SIG-M5 treated with dmso at 0.1 percent for 504 hours (cell line): ENCODE measurements around the gene CARMIL3.

ENCODE experiments used
- DNase-seq: peaks from one replicate; lab custom pipeline; 2025; ENCODE audit not compliant: unreplicated experiment; lab: John Stamatoyannopoulos, UW

CARMIL3 gene

GRCh38 chr14:24074625-24075484, 23.0 kb downstream of the CARMIL3 start:
- DNase-seq = no peak

- no peak for DNase-seq
These were observed 23.9 kb downstream of the CARMIL3 start for GRCh38 chr14:24075485-24076301.

DNA sequence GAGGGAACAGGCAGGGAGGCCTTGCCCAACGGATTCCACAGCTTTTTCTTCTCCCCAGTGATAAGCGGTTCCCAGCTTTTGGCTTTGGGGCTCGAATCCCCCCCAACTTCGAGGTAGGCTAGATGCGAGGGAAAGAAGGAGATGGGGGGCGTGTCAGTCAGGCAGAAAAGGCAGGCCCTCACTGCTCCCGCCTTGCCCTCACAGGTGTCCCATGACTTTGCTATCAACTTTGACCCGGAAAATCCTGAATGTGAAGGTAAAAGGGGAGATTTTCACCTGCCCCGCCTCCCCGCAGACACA, 24.4 kb downstream of the CARMIL3 start:
- no peak for DNase-seq

DNA sequence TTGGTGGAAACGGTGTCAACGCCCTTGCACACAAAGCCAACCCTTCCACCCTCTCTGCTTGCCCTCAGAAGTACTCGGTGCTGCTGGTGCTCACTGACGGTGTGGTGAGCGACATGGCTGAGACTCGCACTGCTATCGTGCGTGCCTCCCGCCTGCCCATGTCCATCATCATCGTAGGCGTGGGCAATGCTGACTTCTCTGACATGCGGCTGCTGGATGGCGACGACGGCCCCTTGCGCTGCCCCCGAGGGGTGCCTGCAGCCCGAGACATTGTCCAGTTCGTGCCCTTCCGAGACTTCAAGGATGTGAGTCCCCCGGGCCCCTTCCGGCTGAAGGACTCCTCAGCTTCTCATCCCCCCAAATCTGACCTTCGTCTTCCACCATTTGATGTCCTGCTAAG, 25.3 kb downstream of the CARMIL3 start:
- DNase-seq = no peak

GRCh38 chr14:24078146-24078545, 26.3 kb downstream of the CARMIL3 start:
- DNase-seq = no peak

DNA sequence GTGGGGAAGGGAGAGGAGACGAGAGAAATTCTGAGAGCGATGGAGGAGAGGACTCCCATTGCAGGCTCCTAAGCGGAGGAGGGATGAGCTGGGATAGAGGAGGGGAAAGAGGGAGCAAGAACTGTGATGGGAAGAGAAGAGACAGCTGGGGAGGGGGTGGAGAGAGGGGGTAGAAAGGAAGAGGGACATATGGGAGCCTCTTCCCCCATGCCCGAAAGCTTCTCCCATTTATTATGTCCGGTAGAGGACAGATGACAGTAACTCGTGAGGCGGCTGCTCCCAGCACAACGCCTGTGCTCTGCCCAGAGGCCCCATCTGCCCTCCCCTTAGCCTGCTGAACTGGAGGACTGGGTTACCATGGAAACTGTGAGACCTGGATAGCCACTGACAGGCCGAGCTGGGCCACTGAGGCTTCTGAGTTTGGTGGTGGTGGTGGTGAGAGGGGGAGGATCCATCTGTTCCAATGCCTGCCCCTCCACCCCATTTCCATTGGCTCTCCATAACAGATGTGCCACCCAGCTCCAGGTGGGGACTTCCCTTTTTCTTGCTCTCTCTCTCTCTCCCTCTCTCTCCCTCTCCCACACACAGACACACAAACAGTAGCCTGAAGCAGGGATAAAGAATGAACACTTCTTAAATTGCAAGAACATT, 27.8 kb downstream of the CARMIL3 start:
- no peak for DNase-seq

- no peak for DNase-seq
These were observed 28.3 kb downstream of the CARMIL3 start for GRCh38 chr14:24080142-24080530.

DNA sequence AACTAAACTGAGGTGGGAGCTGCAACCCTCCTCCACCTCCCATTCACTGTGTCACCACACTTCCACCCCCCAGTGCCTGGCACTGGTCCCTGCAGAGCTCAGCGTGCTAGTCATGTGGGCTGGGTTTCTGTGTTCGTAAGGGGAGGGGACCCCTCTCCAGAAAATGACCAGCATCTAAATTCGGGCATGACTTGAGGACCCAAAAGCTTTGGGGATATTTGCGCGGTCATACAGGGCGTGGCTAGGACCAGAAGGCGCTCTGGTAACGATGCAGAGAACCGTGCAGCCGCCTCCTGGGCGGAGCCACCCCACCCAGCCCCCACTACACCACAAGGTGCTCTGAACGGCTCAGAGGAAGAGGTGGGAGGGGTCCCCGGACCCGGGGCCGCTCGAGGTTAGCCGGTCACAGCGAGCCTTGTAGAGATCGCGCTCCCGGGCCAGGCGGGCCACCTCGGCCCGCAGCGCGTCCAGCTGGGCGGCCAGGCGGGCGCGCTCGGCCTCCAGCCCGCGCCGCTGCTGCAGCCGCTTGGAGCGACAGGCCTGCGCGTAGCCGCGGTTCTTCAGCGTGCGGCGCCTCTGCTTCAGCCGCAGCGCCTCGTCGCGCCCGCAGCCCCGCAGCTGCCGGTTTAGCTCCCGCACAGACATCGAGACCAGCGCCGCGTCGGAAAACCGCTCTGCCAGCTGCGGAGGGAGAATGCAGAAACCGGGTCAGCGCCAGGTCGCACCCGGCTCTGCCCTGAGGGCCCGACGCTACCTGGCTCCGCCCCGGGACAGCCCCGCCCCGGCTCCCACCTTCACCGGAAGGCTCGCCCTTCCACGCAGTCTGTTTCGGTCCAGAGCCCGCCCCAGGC, 29.3 kb downstream of the CARMIL3 start:
- peak; percentile 37 for DNase-seq

DNA sequence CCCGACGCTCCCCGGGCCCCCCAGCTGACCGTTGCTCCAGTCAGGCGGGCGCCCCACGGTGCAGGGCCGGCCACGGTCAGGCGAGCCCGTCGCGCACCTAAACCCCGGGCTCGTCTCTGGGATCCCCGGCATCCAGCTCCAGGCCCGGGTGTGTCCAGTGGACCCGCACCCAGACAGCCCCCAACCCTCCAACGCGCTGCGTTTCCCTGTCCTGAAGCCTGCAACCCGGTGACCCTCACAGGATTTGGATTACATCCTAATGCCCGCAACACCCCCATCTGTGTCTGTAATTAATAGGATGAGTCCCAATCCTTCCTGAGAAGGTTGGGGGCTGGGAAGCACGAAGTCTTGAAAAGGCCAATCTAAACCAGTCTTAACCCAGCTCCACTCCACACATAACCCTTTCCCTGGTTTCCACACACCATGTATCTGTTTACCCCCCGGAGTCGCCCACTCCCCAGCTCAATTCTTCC, 30.0 kb downstream of the CARMIL3 start:
- no peak for DNase-seq

DNA sequence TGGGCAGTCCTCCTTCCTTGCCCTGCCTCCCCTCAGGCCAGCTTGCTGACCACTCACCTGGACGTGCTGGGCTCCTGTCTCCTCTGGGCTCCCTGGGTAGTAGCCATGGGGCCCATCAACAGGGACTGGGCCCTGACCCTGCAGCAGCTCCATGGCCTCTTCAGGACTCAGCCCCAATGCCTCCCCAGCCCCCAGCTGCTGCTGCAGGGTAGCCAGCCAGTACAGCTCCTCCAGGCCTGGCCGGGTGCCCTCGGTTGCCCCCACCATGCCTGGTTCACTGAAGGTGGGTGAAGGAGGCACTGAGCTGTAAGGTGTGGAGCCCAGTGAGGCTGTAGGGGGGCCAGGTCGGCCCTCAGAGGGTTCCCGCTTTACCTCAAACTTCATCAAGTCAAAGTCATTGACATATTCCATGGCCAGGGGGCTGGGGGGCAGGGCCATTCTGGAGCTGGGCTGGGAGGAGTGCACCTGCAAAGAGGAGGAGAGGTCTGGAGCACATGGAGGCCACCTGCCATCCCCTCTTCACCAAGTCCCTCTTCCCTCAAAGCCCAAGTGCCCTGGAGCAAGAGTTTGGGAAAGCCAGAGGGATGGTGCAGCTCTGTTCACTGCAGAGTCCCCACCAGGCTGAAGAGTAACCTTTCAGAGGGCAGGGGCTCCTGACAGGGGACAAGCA, 30.7 kb downstream of the CARMIL3 start:
- no peak for DNase-seq

- no peak for DNase-seq
These were observed 31.7 kb downstream of the CARMIL3 start for GRCh38 chr14:24083462-24083861.

GRCh38 chr14:24084440-24084839, 32.6 kb downstream of the CARMIL3 start:
- DNase-seq = no peak

DNA sequence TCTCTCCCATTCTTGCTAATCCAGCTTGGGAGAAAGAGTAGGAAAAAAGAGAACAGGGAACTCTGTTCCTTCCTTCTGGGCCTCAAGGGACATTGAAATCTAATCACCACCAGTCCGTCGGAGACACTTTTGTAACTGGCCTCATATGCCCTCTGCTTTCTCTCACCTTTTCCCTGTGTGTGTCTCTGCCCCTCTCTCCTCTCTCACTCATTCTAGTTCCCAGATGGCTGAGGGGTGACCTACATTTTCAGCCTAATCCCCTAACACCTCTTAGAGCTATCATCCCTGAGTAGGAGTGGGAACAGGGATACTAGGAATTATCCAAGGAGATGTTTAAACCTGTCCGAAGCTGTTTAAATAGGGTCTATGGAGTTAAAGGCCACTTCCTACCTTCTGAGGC, 33.4 kb downstream of the CARMIL3 start:
- no peak for DNase-seq

DNA sequence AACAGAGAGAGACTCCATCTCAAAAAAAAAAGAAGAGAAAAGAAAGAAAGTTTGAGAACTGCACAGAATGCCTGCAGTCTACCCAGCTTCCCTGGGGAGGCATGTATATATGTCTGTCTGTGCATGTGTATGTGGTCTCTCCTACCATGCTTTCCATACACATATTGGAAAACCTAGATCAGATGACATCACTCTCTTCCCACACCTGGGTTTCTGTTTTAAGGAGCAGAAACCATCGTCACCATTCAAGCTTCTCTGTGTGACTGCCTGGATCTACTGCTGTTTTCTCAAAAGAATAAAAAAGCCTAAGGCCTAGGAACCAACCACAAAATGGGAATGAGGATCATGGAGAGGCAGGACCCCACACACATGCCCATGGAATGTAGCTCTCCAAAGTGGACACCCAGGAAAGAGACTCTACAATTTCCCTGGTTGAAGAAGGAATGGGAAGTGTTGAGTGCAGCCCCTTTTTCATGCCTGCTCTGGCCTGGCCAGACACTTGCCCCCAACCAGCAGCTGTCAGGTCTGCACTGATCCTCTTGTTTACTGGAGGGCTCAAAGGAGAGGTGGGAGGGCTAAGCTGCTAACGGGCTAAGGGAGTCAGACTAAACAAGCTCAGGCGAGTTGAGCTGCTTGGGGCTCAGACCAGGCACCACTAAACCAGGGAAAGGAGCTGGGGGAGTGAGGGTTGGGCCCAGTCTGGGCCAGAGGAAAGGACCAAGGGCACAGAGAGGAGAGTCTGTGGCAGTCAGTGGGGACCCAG, 34.6 kb downstream of the CARMIL3 start:
- DNase-seq = no peak

- no peak for DNase-seq
These were observed 35.2 kb downstream of the CARMIL3 start for GRCh38 chr14:24087004-24087403.

- DNase-seq = no peak
These were observed 36.3 kb downstream of the CARMIL3 start for GRCh38 chr14:24088095-24088494.

DNA sequence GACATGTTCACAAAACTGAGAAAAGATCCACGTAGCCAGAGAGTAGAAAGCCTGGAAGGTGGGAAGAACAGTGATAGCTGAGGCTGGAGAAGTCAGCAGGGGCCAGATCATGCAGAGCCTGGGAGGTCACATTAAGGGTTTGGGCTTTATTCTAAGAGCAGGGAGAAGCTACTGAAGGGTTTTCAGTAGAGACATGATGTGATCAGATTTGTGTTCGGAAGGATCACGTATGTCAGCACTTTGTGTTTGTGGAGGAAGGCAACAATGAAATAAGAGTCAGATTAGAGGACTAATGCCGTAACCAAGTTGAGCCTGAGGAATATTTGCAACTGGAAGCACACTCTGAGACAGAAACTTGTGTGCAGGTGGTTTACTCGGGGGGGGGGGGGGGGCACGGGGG, 38.1 kb downstream of the CARMIL3 start:
- DNase-seq = no peak

- no peak for DNase-seq
These were observed 40.3 kb downstream of the CARMIL3 start for GRCh38 chr14:24092110-24092504.

DNA sequence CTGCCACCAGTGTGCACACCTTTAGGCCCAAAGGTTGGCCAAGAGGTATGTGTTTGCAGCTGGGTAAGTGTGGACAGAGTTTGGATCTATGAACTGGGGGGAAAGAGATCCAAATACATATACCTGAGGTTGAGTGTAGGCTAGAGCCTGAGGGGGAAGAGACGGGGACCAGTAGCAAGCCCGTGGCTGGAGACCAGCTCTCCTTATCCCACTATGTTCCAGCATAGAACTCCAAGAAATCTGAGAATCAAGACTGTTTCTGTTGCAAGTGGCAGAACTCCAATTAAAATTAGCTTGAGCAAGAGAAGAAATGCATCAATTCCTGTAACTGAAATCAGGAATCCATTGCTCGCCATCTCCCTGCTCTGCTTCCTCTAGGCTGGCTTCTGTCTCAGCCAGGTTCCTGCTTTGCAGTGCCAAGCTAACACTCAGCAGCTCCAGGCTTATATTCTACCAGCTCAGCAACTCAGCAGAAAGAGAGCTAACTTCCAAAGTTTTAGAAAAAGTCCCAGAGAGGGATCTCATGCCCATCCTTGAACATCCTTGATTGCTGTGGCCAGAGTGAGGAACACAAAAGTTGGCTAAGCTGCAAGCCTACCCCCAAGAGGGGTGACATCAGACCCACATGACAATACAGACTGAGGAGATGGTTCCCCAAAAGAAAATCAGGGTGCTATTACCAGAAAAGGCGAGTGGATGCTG, 40.8 kb downstream of the CARMIL3 start:
- no peak for DNase-seq
